Smooth muscle cell (in vitro differentiated cells): ENCODE data around the gene ARHGAP25. TPM values are rescaled to one million over a fixed set of nuclear protein-coding genes. Genes with fewer than 3 reads are reported as not detected.

Experiments used
- DNase-seq: peaks from one replicate; lab custom pipeline; 2025; ENCODE audit not compliant: unreplicated experiment; lab: John Stamatoyannopoulos, UW
- H2AFZ ChIP-seq: fragments of 200-600 bp; sonication (generic); 2 replicates; pipeline ENCODE4 v1.6.0; 2016; ENCODE audit warnings: antibody characterized with exemption, low read depth, mild to moderate bottlenecking
- H3F3A ChIP-seq: fragments of 200-600 bp; sonication (generic); 2 replicates; pipeline ENCODE4 v1.6.0; 2017; ENCODE audit warnings: antibody characterized with exemption, low read depth
- H3K27ac ChIP-seq: fragments of 200-600 bp; sonication (generic); 2 replicates; pipeline ENCODE4 v1.5.1; 2016; ENCODE audit warnings: low read depth, mild to moderate bottlenecking
- H3K27me3 ChIP-seq: fragments of 200-600 bp; sonication (generic); 2 replicates; pipeline ENCODE4 v1.6.1; 2016; ENCODE audit warnings: low read depth, mild to moderate bottlenecking
- H3K36me3 ChIP-seq: fragments of 200-600 bp; sonication (generic); 2 replicates; pipeline ENCODE4 v1.5.1; 2016; ENCODE audit warnings: low read depth
- H3K4me1 ChIP-seq: fragments of 200-600 bp; sonication (generic); 2 replicates; pipeline ENCODE4 v1.5.1; 2016; ENCODE audit warnings: low read depth
- H3K4me2 ChIP-seq: fragments of 200-600 bp; sonication (generic); 2 replicates; pipeline ENCODE4 v1.6.0; 2016; ENCODE audit warnings: mild to moderate bottlenecking
- H3K4me3 ChIP-seq: fragments of 200-600 bp; sonication (generic); 2 replicates; pipeline ENCODE4 v1.5.1; 2016; ENCODE audit warnings: mild to moderate bottlenecking
- H3K79me2 ChIP-seq: fragments of 200-600 bp; sonication (generic); 2 replicates; pipeline ENCODE4 v1.6.0; 2016; ENCODE audit warnings: low read depth, mild to moderate bottlenecking
- H3K9ac ChIP-seq: fragments of 200-600 bp; sonication (generic); 2 replicates; pipeline ENCODE4 v1.6.0; 2016; ENCODE audit warnings: low read depth
- H3K9me3 ChIP-seq: fragments of 200-600 bp; sonication (generic); replicated peaks from 2 replicates; pipeline ENCODE4 v1.5.1; 2016; ENCODE audit warnings: low read depth
- H4K20me1 ChIP-seq: fragments of 200-600 bp; sonication (generic); 2 replicates; pipeline ENCODE4 v1.6.0; 2016; ENCODE audit warnings: low read depth
- CTCF ChIP-seq: fragments of 200-600 bp; sonication (generic); IDR thresholded peaks from 2 replicates; pipeline ENCODE4 v1.5.1; 2017; ENCODE audit warnings: borderline replicate concordance, mild to moderate bottlenecking, antibody characterized with exemption; ENCODE audit not compliant: insufficient read depth, poor library complexity, severe bottlenecking
- WGBS: methylation state at CpG from one replicate; pipeline ENCODE4 v1.1.7; 2016; ENCODE audit warnings: low lambda C conversion rate; 5-methylcytosine and 5-hydroxymethylcytosine counted together
- polyA plus RNA-seq: library from polyadenylated mRNA; unstranded; fragments of >200 nt; fragmentation: Nextera tagmentation; extraction: Ambion mirVana; gene quantifications from 2 replicates; pipeline ENCODE4 v1.2.1, GENCODE V29; 2016
- total RNA-seq: library from RNA; depleted of rRNA; stranded (reverse); fragments of >200 nt; gene quantifications from 2 replicates; pipeline ENCODE4 v1.2.3, GENCODE V29; 2014

ARHGAP25 gene
- total and polyA plus RNA-seq, 2 experiments from 2014 or later = 1.5 to 2.0 TPM

- peak overlapping the region; percentile 24 for H3K4me2 ChIP-seq
Measured at GRCh38 chr2:68853035-68853434, 118.4 kb downstream of the ARHGAP25 start.

GRCh38 chr2:68853915-68854314, 119.3 kb downstream of the ARHGAP25 start:
- H3K9ac ChIP-seq = peak overlapping the region; percentile 64
- H2AFZ ChIP-seq = no peak overlapping the region
- no peak for TF ChIP-seq CTCF
- H3K79me2 ChIP-seq = no peaks in the 10 kb centered on the region
- H3K27me3 ChIP-seq = peaks cover 17% of the 10 kb centered on the region
- no peak for DNase-seq
- no peak overlapping the region for H3K4me2 ChIP-seq
- H3K4me3 ChIP-seq = no peak overlapping the region
- 44% methylated on average over 4 of the region's 4 CpGs for WGBS
- H3K4me1 ChIP-seq = no peaks in the 10 kb centered on the region
- H3K36me3 ChIP-seq = no peaks in the 10 kb centered on the region
- H3F3A ChIP-seq = peaks cover 5% of the 10 kb centered on the region
- H3K27ac ChIP-seq = peak overlapping the region; percentile 72
- H4K20me1 ChIP-seq = no peaks in the 10 kb centered on the region
- H3K9me3 ChIP-seq = no peaks in the 10 kb centered on the region

More at GRCh38 chr2:68853035-68853434, 118.4 kb downstream of the ARHGAP25 start:
- no peaks in the 10 kb centered on the region for H3K9me3 ChIP-seq
- H3K36me3 ChIP-seq = no peaks in the 10 kb centered on the region
- DNase-seq = no peak
- no peak overlapping the region for H2AFZ ChIP-seq
- peaks cover 17% of the 10 kb centered on the region for H3K27me3 ChIP-seq
- no peak overlapping the region for H3K9ac ChIP-seq
- H4K20me1 ChIP-seq = no peaks in the 10 kb centered on the region
- peaks cover 5% of the 10 kb centered on the region for H3F3A ChIP-seq
- no peak for TF ChIP-seq CTCF
- 18% methylated on average over 2 of the region's 2 CpGs for WGBS
- H3K27ac ChIP-seq = peak overlapping the region; percentile 72
- no peak overlapping the region for H3K4me3 ChIP-seq
- no peaks in the 10 kb centered on the region for H3K4me1 ChIP-seq
- no peaks in the 10 kb centered on the region for H3K79me2 ChIP-seq

GRCh38 chr2:68854476-68854875, 119.9 kb downstream of the ARHGAP25 start:
- Histone ChIP-seq H3K9ac (no peak overlapping the region), H3K4me3 (no peak overlapping the region)

More at GRCh38 chr2:68854476-68854875, 119.9 kb downstream of the ARHGAP25 start:
- no peaks in the 10 kb centered on the region for H3K36me3 ChIP-seq
- no peak overlapping the region for H3K4me2 ChIP-seq
- H3K79me2 ChIP-seq = no peaks in the 10 kb centered on the region
- peaks cover 20% of the 10 kb centered on the region for H3K27me3 ChIP-seq
- no peak overlapping the region for H3K27ac ChIP-seq
- H4K20me1 ChIP-seq = no peaks in the 10 kb centered on the region
- no peak for DNase-seq
- peaks cover 5% of the 10 kb centered on the region for H3F3A ChIP-seq
- H3K9me3 ChIP-seq = no peaks in the 10 kb centered on the region
- no peaks in the 10 kb centered on the region for H3K4me1 ChIP-seq
- H2AFZ ChIP-seq = no peak overlapping the region
- no peak for TF ChIP-seq CTCF
